ENCODE results near the gene CTBP2. TPM values are rescaled to one million over a fixed set of nuclear protein-coding genes. Genes with fewer than 3 reads are reported as not detected.

The CTBP2 gene
- total RNA-seq, 2 donors from 2014 or later = 32.0 to 49.0 TPM

DNA sequence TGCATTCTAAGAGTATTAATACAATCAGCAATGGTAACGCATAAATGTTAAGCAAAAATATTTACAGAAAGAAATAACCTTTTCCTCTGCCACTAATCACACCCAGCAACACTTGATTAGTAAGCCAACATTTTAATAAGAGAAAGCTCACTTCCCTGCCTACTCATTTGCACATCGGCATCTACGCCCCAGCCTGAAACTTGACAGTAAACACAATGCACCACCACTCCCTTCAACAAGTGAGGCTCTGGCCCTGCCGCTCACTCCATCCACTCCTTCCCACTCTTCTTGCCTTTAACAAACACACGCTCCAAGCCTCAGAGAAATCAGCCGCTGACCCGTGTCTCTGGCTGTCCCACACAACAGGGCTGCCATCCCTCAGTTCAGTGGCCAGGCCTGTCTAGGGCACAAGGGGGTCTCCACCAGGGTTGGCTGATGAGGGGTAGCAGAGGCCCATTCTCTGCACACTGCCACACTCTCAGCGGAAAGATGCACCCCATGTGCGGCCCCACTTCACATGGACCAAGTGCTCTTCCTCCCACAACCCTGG, 54.6 kb downstream of the CTBP2 start:
- H3K36me3 ChIP-seq (replicated peaks in 1 of 2; ENCODE audit: insufficient read depth in 1 of 2, low read depth in 2 of 2) = no peaks in the 10 kb centered on the region
- peaks cover 48% of the 10 kb centered on the region for H3K4me1 ChIP-seq
- intact Hi-C loops (cut with DNase I) = no loop called here
- H3K4me3 ChIP-seq = no peak overlapping the region
- no peaks in the 10 kb centered on the region for H3K27me3 ChIP-seq
- H3K9me3 ChIP-seq = no peaks in the 10 kb centered on the region
- 83 to 89% methylated on average over 7 to 9 of the region's 9 CpGs for WGBS, 2 donors
- peak overlapping the region in 1 of 4 donors; percentile 47 for H3K27ac ChIP-seq
- DNase-seq (peak in 2 of 4 donors; percentile 3 to 9), ATAC-seq (no peak)
- TF ChIP-seq CTCF (IDR thresholded peaks at IDR 0.05) (no peak), POLR2A (IDR thresholded peaks at IDR 0.05) (no peak)

GRCh38 chr10:125105155-125105554, 55.2 kb downstream of the CTBP2 start:
- H3K4me3 ChIP-seq = no peak overlapping the region
- peak overlapping the region in 2 of 4 donors; percentile 44 to 47 for H3K27ac ChIP-seq
- intact Hi-C loops (cut with DNase I) = no loop called here
- ATAC-seq (no peak), DNase-seq (no peak)
- peaks cover 48% of the 10 kb centered on the region for H3K4me1 ChIP-seq
- no peaks in the 10 kb centered on the region for H3K9me3 ChIP-seq
- no peaks in the 10 kb centered on the region for H3K36me3 ChIP-seq (replicated peaks in 1 of 2; ENCODE audit: insufficient read depth in 1 of 2, low read depth in 2 of 2)
- TF ChIP-seq CTCF (IDR thresholded peaks at IDR 0.05) = no peak
- no peak for TF ChIP-seq POLR2A (IDR thresholded peaks at IDR 0.05)
- no peaks in the 10 kb centered on the region for H3K27me3 ChIP-seq

GRCh38 chr10:125104559-125104958, 55.8 kb downstream of the CTBP2 start:
- H3K4me3 ChIP-seq = no peak overlapping the region
- peaks cover 48% of the 10 kb centered on the region for H3K4me1 ChIP-seq
- H3K27me3 ChIP-seq = no peaks in the 10 kb centered on the region
- WGBS, 2 donors = 21 to 22% methylated on average over 10 of the region's 10 CpGs
- H3K27ac ChIP-seq = peak overlapping the region in 3 of 4 donors; percentile 14 to 47 (median 44)
- DNase-seq = peak in 1 of 4 donors; percentile 8
- intact Hi-C loops (cut with DNase I) = no loop called here
- TF ChIP-seq CTCF (IDR thresholded peaks at IDR 0.05) = no peak
- peak; percentile 34 for ATAC-seq
- no peaks in the 10 kb centered on the region for H3K9me3 ChIP-seq
- H3K36me3 ChIP-seq (replicated peaks in 1 of 2; ENCODE audit: insufficient read depth in 1 of 2, low read depth in 2 of 2) = no peaks in the 10 kb centered on the region

GRCh38 chr10:125103924-125104323, 56.4 kb downstream of the CTBP2 start:
- DNase-seq = peak in 2 of 4 donors; percentile 3 to 8
- peak overlapping the region in 1 of 4 donors; percentile 28 for H3K27ac ChIP-seq
- H3K27me3 ChIP-seq = no peaks in the 10 kb centered on the region
- ATAC-seq = no peak
- no peak overlapping the region for H3K4me3 ChIP-seq
- no peaks in the 10 kb centered on the region for H3K9me3 ChIP-seq
- no peaks in the 10 kb centered on the region for H3K36me3 ChIP-seq (replicated peaks in 1 of 2; ENCODE audit: insufficient read depth in 1 of 2, low read depth in 2 of 2)
- 87 to 93% methylated on average over 17 of the region's 17 CpGs for WGBS, 2 donors
- intact Hi-C loops (cut with DNase I) = no loop called here
- peaks cover 48% of the 10 kb centered on the region for H3K4me1 ChIP-seq
- no peak for TF ChIP-seq CTCF (IDR thresholded peaks at IDR 0.05)
- TF ChIP-seq POLR2A (IDR thresholded peaks at IDR 0.05) = no peak

DNA sequence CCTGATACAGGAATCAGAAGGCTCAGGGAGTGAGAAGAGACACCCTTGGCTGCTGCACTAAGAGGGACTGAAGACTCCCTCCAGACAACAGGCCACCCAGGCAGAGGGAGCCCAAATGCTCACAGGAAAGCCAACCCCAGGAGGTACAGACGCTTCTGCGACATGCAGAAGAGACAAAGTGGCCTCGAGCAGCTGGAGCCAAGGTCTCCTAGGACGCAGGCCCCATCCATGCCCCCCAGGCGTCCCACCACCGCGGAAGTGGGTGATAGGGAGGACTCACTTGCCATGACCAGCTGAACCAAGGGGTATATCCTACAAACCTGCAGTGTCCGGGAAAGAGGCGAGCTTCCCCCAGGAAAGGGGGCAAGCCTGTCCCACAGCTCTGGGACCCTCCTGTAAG, 56.9 kb downstream of the CTBP2 start:
- no peak for ATAC-seq
- intact Hi-C loops (cut with DNase I) = no loop called here
- peak in 2 of 4 donors; percentile 4 to 10 for DNase-seq
- Histone ChIP-seq H3K27me3 (no peaks in the 10 kb centered on the region), H3K36me3 (replicated peaks in 1 of 2; ENCODE audit: insufficient read depth in 1 of 2, low read depth in 2 of 2) (no peaks in the 10 kb centered on the region), H3K4me3 (no peak overlapping the region), H3K4me1 (peaks cover 48% of the 10 kb centered on the region), H3K27ac (peak overlapping the region in 3 of 4 donors; percentile 28 to 58 (median 38)), H3K9me3 (no peaks in the 10 kb centered on the region)
- WGBS, 2 donors = 63 to 80% methylated on average over 4 to 9 of the region's 9 CpGs
- no peak for TF ChIP-seq POLR2A (IDR thresholded peaks at IDR 0.05)
- no peak for TF ChIP-seq CTCF (IDR thresholded peaks at IDR 0.05)
